CD4-positive, alpha-beta T cell treated with Interleukin-12 subunit alpha and Interleukin-12 subunit beta, for 1 hour (primary cell): ENCODE data around the gene MED29.

ENCODE experiments used
- DNase-seq: peaks from one replicate; pipeline ENCODE4 v3.0.0-alpha.2; 2020

Gene MED29

GRCh38 chr19:39399668-39400050 lies 8.5 kb downstream of the MED29 start:
- no peak for DNase-seq

- DNase-seq: no peak
These were observed 8.9 kb downstream of the MED29 start for GRCh38 chr19:39400061-39400460.

GRCh38 chr19:39401070-39401548 lies 9.9 kb downstream of the MED29 start:
- no peak for DNase-seq

GRCh38 chr19:39401549-39402345 lies 10.6 kb downstream of the MED29 start:
- DNase-seq: peak; percentile 91

- peak; percentile 94 for DNase-seq
These were observed 11.4 kb downstream of the MED29 start for GRCh38 chr19:39402346-39403300.

- DNase-seq: peak; percentile 99
These were observed 12.4 kb downstream of the MED29 start for GRCh38 chr19:39403331-39404312.

GRCh38 chr19:39405261-39405957 lies 14.2 kb downstream of the MED29 start:
- DNase-seq: peak; percentile 39

GRCh38 chr19:39405958-39406655 lies 14.9 kb downstream of the MED29 start:
- peak; percentile 94 for DNase-seq

- DNase-seq: peak; percentile 94
These were observed 15.7 kb downstream of the MED29 start, which contains the start of gene ZFP36 for GRCh38 chr19:39406656-39407409. Gene ZFP36 (plus strand): TSS chr19:39406847. CDS start chr19:39406905, 58 bp downstream.

GRCh38 chr19:39407410-39407659 lies 16.2 kb downstream of the MED29 start:
- DNase-seq: no peak

GRCh38 chr19:39407660-39408391 lies 16.6 kb downstream of the MED29 start:
- peak; percentile 75 for DNase-seq

GRCh38 chr19:39408392-39409207 lies 17.4 kb downstream of the MED29 start:
- peak; percentile 73 for DNase-seq

- peak; percentile 95 for DNase-seq
These were observed 18.2 kb downstream of the MED29 start for GRCh38 chr19:39409208-39410016.

GRCh38 chr19:39410017-39410830 lies 19.0 kb downstream of the MED29 start:
- DNase-seq: peak; percentile 89

GRCh38 chr19:39410831-39411080 lies 19.6 kb downstream of the MED29 start:
- no peak for DNase-seq

GRCh38 chr19:39411081-39411831 lies 20.1 kb downstream of the MED29 start:
- DNase-seq: peak; percentile 72

- peak; percentile 93 for DNase-seq
These were observed 20.6 kb downstream of the MED29 start for GRCh38 chr19:39411832-39412099.
